ENCODE measurements around the gene CTSO. TPM values are rescaled to one million over a fixed set of nuclear protein-coding genes. Genes with fewer than 3 reads are reported as not detected.

CTSO gene
- total RNA-seq, 1 donor from 2014 or later: 7.2 TPM

DNA sequence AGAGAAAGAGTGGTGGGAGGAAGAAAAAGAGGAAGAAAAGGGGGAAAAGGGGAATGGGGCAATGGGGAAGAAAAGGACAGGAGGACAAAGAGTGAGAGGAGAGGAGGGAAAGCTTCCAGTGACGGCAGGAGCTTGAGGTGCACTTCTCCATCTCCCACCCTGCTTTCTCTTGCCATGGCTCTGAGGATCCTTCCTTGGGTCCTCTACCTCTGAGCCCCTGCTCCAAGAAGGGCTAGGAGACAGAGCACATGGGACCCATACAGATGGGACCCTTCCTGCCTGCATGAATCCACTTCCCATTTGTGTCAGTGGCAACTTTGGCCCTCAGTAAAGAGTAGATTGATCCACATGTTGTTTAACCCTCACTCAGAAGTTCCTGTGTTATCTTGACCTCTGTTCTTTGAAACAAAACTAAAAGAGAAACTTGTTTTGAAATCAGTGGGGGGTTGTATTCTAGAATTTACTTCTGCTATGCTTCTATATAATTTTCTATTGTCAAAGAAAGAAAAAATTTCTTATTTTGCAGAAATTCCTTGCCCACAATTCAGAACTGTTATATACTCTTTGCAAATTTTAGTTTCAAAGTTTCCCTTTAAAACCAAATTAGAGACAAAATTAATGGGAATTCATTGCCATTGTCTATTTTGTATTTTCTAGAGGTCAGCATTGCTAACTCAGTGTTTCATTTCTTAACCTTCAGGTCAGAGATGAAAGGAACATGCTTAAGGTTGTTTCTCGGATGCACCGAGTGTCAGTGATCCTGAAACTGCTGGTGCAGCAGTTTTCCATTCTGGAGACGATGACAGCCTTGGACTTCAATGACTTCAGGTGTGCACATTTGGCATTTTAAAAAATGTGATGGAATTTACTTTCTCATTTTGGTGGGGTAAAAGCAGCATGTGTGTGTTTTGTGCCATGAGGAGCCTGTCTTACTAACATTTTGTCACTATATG is 45.2 kb downstream of the CTSO start:
- DNase-seq (ENCODE audit: low spot score): no peak
- Mint-ChIP-seq H3K4me1 (ENCODE audit: low read depth) (peaks cover 19% of the 10 kb centered on the region), H3K27me3 (ENCODE audit: low read depth) (peaks cover 3% of the 10 kb centered on the region), H3K36me3 (ENCODE audit: low read depth) (no peaks in the 10 kb centered on the region), H3K4me3 (ENCODE audit: unreplicated experiment) (no peak overlapping the region), H3K9me3 (ENCODE audit: low read depth) (peaks cover 5% of the 10 kb centered on the region), H3K27ac (ENCODE audit: unreplicated experiment) (no peak overlapping the region)
- TF ChIP-seq, protein P1, sequence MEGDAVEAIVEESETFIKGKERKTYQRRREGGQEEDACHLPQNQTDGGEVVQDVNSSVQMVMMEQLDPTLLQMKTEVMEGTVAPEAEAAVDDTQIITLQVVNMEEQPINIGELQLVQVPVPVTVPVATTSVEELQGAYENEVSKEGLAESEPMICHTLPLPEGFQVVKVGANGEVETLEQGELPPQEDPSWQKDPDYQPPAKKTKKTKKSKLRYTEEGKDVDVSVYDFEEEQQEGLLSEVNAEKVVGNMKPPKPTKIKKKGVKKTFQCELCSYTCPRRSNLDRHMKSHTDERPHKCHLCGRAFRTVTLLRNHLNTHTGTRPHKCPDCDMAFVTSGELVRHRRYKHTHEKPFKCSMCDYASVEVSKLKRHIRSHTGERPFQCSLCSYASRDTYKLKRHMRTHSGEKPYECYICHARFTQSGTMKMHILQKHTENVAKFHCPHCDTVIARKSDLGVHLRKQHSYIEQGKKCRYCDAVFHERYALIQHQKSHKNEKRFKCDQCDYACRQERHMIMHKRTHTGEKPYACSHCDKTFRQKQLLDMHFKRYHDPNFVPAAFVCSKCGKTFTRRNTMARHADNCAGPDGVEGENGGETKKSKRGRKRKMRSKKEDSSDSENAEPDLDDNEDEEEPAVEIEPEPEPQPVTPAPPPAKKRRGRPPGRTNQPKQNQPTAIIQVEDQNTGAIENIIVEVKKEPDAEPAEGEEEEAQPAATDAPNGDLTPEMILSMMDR (IDR thresholded peaks at IDR 0.05): no peak

DNA sequence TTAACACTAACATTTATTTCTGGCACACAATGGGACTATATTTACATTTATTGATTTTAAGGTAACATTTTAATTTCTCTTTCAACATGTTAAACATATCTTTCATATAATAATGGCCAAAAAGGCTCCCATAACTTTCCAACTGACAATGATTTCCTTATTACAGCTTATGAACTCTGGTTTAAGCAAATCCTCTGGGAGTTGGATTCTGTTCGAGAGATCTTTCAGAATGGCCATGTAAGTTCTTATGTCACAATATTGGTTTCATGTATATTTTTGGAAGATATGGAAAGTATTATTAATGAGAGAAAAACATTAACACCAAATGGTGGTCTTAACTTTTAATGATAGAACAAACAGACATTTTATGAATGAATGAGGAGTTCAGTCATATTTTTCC is 46.1 kb downstream of the CTSO start:
- TF ChIP-seq, protein P1 (IDR thresholded peaks at IDR 0.05): no peak
- no peak for DNase-seq (ENCODE audit: low spot score)
- Mint-ChIP-seq H3K27ac (ENCODE audit: unreplicated experiment) (peak overlapping the region; percentile 83), H3K4me3 (ENCODE audit: unreplicated experiment) (no peak overlapping the region), H3K4me1 (ENCODE audit: low read depth) (peaks cover 19% of the 10 kb centered on the region), H3K36me3 (ENCODE audit: low read depth) (no peaks in the 10 kb centered on the region), H3K9me3 (ENCODE audit: low read depth) (peaks cover 2% of the 10 kb centered on the region), H3K27me3 (ENCODE audit: low read depth) (peaks cover 3% of the 10 kb centered on the region)

DNA sequence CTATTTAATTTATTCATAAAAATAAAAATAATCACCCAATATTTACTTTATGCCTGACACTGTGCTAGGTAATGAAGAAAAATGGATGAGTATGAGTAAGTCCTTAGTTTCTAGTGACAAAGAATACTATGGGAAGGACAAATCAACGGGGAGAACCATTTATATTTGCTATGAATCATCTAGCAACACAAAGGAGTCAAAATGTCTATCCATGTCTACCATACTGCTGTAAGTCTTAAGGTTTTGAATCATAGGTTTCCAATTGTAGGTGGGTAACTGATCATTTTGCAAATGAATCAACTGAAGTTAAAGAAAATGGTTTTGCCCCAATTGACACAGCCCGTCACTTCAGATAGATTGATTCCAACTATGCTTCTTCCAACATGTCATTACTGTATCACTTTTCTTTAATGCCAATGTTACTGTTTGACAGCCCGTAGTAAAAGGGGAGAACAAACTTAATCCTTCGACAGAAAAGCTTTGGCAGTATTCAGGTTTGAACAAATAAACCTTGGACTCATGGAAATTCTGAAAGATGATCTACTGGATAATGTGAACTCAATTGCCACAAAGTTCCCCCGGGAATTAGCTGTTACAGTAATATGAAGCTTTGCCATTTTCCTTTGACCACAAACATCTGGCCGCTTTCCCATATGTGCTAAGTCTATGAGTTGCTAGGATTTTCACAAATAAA is 47.0 kb downstream of the CTSO start:
- no peak overlapping the region for H3K4me3 Mint-ChIP-seq (ENCODE audit: unreplicated experiment)
- peak overlapping the region; percentile 83 for H3K27ac Mint-ChIP-seq (ENCODE audit: unreplicated experiment)
- TF ChIP-seq, protein P1 (IDR thresholded peaks at IDR 0.05): no peak

DNA sequence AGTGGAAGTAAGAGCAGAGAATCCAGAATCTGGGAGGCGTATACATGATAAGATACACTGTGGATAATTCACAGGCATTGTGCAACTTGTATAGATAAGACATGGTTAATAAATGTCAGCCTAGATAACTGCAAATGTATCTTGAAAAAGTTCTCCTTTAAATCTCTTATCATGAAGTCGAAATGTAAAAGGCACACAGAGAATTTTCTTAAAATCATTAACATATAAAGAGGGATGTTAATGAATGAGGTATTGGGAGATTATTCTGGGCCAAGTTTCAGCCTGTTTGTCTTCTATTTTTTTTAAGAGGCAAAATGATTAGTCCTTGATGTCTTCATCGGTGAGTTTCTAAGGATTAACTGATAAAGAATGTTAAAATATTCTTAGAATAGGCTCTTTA is 49.3 kb downstream of the CTSO start:
- DNase-seq (ENCODE audit: low spot score): no peak
- H3K36me3 Mint-ChIP-seq (ENCODE audit: low read depth): no peaks in the 10 kb centered on the region
- H3K27me3 Mint-ChIP-seq (ENCODE audit: low read depth): peaks cover under 1% of the 10 kb centered on the region
- H3K27ac Mint-ChIP-seq (ENCODE audit: unreplicated experiment): no peak overlapping the region
- TF ChIP-seq, protein P1 (IDR thresholded peaks at IDR 0.05): no peak
- no peaks in the 10 kb centered on the region for H3K9me3 Mint-ChIP-seq (ENCODE audit: low read depth)
- H3K4me1 Mint-ChIP-seq (ENCODE audit: low read depth): peaks cover 31% of the 10 kb centered on the region
- H3K4me3 Mint-ChIP-seq (ENCODE audit: unreplicated experiment): no peak overlapping the region

More for the DNA sequence above, 47.0 kb downstream of the CTSO start:
- Mint-ChIP-seq H3K4me1 (ENCODE audit: low read depth) (peaks cover 19% of the 10 kb centered on the region), H3K27me3 (ENCODE audit: low read depth) (peaks cover 3% of the 10 kb centered on the region), H3K36me3 (ENCODE audit: low read depth) (no peaks in the 10 kb centered on the region), H3K9me3 (ENCODE audit: low read depth) (no peaks in the 10 kb centered on the region)
- DNase-seq (ENCODE audit: low spot score): no peak

DNA sequence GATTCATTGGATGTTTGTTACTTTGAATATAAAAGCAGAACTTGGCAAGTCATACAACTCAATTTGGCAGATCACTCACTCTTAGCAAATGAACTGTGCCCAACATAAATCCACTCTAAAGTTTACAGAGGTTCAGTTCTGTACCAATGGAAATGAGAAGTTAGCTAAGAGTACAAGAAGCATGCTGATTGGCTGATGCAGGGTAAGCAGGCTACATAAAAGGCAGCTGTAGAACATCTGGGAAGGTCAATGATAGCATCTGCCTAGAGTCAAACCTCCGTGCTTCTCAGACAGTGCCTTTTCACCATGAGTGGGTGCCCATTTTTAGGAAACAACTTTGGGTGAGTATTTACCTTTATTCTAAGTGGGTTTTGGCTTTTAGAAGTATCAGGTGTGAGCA is 50.2 kb downstream of the CTSO start, which contains the start of gene TDO2:
Gene TDO2, plus strand, starts transcription at position 244 of the 400 bp plus-strand sequence. Its CDS starts 63 bp downstream, at position 307.
- no peak within 1 kb of the TSS for H3K4me3 Mint-ChIP-seq (ENCODE audit: unreplicated experiment)
- no peaks in the 10 kb centered on the region for H3K9me3 Mint-ChIP-seq (ENCODE audit: low read depth)
- H3K4me1 Mint-ChIP-seq (ENCODE audit: low read depth): peaks cover 31% of the 10 kb centered on the region
- TF ChIP-seq, protein P1 (IDR thresholded peaks at IDR 0.05): no peak
- H3K27me3 Mint-ChIP-seq (ENCODE audit: low read depth): no peaks in the 10 kb centered on the region
- no peak within 1 kb of the TSS for H3K27ac Mint-ChIP-seq (ENCODE audit: unreplicated experiment)
- DNase-seq (ENCODE audit: low spot score): no peak
- H3K36me3 Mint-ChIP-seq (ENCODE audit: low read depth): no peaks in the 10 kb centered on the region
